Stimulated activated naive CD8-positive, alpha-beta T cell treated with anti-CD3 and anti-CD28 coated beads, Interleukin-15, Interleukin-2, amounts not matched to agents 100 ng/mL and 50 ng/mL, for 24 hours (primary cell): ENCODE results near the gene RFXAP.
"Not testable (repeated sequence)": the region's sequence is repeated elsewhere in the genome, so short reads cannot be mapped to it uniquely, and the experiment has no call there.

ENCODE experiments used
- H3K27ac Mint-ChIP-seq: one replicate; pipeline ENCODE4 v1.8.0; 2021; ENCODE audit warnings: mild to moderate bottlenecking, mixed read lengths
- H3K27me3 Mint-ChIP-seq: one replicate; pipeline ENCODE4 v1.8.0; 2021; ENCODE audit warnings: mixed read lengths
- H3K36me3 Mint-ChIP-seq: one replicate; pipeline ENCODE4 v1.8.0; 2021; ENCODE audit warnings: low read depth, mixed read lengths
- H3K4me1 Mint-ChIP-seq: one replicate; pipeline ENCODE4 v1.8.0; 2021; ENCODE audit warnings: low read depth, mixed read lengths
- H3K4me3 Mint-ChIP-seq: one replicate; pipeline ENCODE4 v1.8.0; 2021; ENCODE audit warnings: mild to moderate bottlenecking, mixed read lengths
- H3K9me3 Mint-ChIP-seq: one replicate; pipeline ENCODE4 v1.8.0; 2021; ENCODE audit warnings: mixed read lengths

RFXAP gene, protein sequence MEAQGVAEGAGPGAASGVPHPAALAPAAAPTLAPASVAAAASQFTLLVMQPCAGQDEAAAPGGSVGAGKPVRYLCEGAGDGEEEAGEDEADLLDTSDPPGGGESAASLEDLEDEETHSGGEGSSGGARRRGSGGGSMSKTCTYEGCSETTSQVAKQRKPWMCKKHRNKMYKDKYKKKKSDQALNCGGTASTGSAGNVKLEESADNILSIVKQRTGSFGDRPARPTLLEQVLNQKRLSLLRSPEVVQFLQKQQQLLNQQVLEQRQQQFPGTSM

GRCh38 chr13:36818804-36819738 lies at the start of gene RFXAP:
TSS of gene RFXAP (plus strand) at chr13:36819222. CDS start at chr13:36819358, 136 bp downstream.
- peaks cover 11% of the 10 kb centered on the region for H3K27me3 Mint-ChIP-seq
- no peaks in the 10 kb centered on the region for H3K9me3 Mint-ChIP-seq
- peaks cover 52% of the 10 kb centered on the region for H3K4me1 Mint-ChIP-seq
- H3K4me3 Mint-ChIP-seq: peak within 1 kb of the TSS; percentile 95
- peak within 1 kb of the TSS; percentile 92 for H3K27ac Mint-ChIP-seq
- H3K36me3 Mint-ChIP-seq: no peaks in the 10 kb centered on the region

GRCh38 chr13:36769545-36769944 lies 49.5 kb upstream of the RFXAP start:
- no peak overlapping the region for H3K27ac Mint-ChIP-seq
- H3K9me3 Mint-ChIP-seq: peaks cover 14% of the 10 kb centered on the region

GRCh38 chr13:36770741-36771140 lies 48.3 kb upstream of the RFXAP start:
- Mint-ChIP-seq H3K36me3 (no peaks in the 10 kb centered on the region), H3K27ac (no peak overlapping the region), H3K27me3 (peaks cover 42% of the 10 kb centered on the region), H3K4me3 (no peak overlapping the region), H3K9me3 (peaks cover 14% of the 10 kb centered on the region), H3K4me1 (no peaks in the 10 kb centered on the region)

More at GRCh38 chr13:36769545-36769944, 49.5 kb upstream of the RFXAP start:
- no peaks in the 10 kb centered on the region for H3K36me3 Mint-ChIP-seq
- H3K27me3 Mint-ChIP-seq: peaks cover 39% of the 10 kb centered on the region
- H3K4me1 Mint-ChIP-seq: no peaks in the 10 kb centered on the region
- H3K4me3 Mint-ChIP-seq: no peak overlapping the region

GRCh38 chr13:36772853-36773252 lies 46.2 kb upstream of the RFXAP start:
- no peak overlapping the region for H3K4me3 Mint-ChIP-seq
- peaks cover 42% of the 10 kb centered on the region for H3K27me3 Mint-ChIP-seq
- no peaks in the 10 kb centered on the region for H3K9me3 Mint-ChIP-seq
- no peaks in the 10 kb centered on the region for H3K36me3 Mint-ChIP-seq
- H3K27ac Mint-ChIP-seq: no peak overlapping the region
- no peaks in the 10 kb centered on the region for H3K4me1 Mint-ChIP-seq

GRCh38 chr13:36774931-36775330 lies 44.1 kb upstream of the RFXAP start:
- H3K9me3 Mint-ChIP-seq: no peaks in the 10 kb centered on the region
- no peaks in the 10 kb centered on the region for H3K4me1 Mint-ChIP-seq
- no peak overlapping the region for H3K4me3 Mint-ChIP-seq
- no peaks in the 10 kb centered on the region for H3K36me3 Mint-ChIP-seq
- H3K27ac Mint-ChIP-seq: no peak overlapping the region
- H3K27me3 Mint-ChIP-seq: peaks cover 41% of the 10 kb centered on the region

DNA sequence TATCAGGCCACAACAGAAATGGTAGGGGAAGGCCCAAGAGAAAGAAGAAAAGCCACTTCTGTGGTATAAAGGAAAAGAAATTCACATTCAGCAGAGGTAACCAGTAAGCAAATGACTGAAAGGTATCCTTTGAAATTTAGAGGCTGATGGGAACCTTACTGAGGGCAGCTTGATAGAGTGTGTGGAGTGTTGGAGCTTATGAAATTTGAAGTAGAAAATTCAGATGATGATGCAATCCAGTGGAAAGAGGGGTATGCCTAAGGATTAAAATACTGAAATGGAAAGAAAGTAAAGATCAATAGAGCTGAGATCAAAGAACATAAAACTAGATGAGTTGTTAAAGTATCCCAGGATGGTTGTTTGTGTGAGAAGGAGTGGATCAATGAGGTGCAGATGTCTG lies 42.8 kb upstream of the RFXAP start:
- Mint-ChIP-seq H3K4me1 (no peaks in the 10 kb centered on the region), H3K27me3 (peaks cover 41% of the 10 kb centered on the region), H3K4me3 (no peak overlapping the region), H3K36me3 (no peaks in the 10 kb centered on the region), H3K9me3 (no peaks in the 10 kb centered on the region), H3K27ac (no peak overlapping the region)

DNA sequence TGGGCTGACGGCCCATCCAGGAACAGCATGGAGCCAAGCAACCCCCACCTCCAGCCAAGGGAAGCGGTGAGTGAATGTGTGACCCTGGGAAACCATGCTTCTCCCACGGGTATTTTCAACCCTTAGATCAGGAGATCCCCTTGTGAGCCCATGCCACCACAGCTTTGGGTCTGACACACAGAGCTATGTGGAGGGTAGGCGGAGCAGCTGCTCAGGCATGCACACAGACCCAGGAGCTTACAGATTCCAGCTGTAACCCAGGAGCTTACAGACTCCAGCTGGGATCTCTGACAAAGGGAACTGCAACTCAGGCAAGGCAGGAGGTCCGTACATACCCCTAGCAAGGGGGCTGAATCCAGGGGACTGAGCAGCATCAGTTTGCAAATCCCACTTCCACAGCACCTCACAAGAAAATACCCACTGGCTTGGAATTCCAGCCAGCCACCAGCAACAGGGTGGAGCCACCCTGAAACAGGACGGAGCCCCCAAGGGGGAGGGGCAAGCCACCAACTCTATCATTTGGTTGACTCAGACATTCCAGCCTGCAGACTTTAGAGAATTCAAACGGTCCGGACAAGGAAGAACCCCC lies 40.8 kb upstream of the RFXAP start:
- Mint-ChIP-seq H3K4me3 (no peak overlapping the region), H3K4me1 (no peaks in the 10 kb centered on the region), H3K27me3 (peaks cover 31% of the 10 kb centered on the region), H3K36me3 (no peaks in the 10 kb centered on the region), H3K9me3 (no peaks in the 10 kb centered on the region), H3K27ac (no peak overlapping the region)

- peaks cover 13% of the 10 kb centered on the region for H3K27me3 Mint-ChIP-seq
- no peak overlapping the region for H3K4me3 Mint-ChIP-seq
- no peaks in the 10 kb centered on the region for H3K36me3 Mint-ChIP-seq
- no peaks in the 10 kb centered on the region for H3K4me1 Mint-ChIP-seq
- no peaks in the 10 kb centered on the region for H3K9me3 Mint-ChIP-seq
- no peak overlapping the region for H3K27ac Mint-ChIP-seq
Measured at GRCh38 chr13:36783890-36784289, 35.1 kb upstream of the RFXAP start.

DNA sequence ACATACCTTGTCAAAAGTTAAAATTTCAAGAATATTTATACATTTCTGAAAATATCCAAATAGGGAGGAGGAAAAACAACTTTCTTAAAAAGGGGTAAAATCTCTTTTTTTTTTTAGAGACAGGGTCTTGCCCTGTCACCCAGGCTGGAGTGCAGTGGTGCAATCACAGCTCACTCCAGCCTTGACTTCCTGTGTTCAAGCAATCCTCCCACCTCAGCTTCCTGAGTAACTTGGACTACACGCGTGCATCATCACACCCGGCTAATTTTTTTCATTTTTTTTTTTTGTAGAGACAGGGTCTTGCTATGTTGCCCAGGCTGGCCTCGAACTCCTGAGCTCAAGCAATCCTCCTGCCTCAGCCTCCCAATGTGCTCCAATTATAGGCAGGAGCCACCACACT lies 32.8 kb upstream of the RFXAP start:
- not testable (repeated sequence) for H3K27me3 Mint-ChIP-seq, H3K9me3 Mint-ChIP-seq, H3K4me1 Mint-ChIP-seq, H3K4me3 Mint-ChIP-seq, H3K36me3 Mint-ChIP-seq, H3K27ac Mint-ChIP-seq

- Mint-ChIP-seq H3K36me3 (no peaks in the 10 kb centered on the region), H3K4me3 (no peak overlapping the region), H3K4me1 (no peaks in the 10 kb centered on the region), H3K9me3 (no peaks in the 10 kb centered on the region), H3K27ac (no peak overlapping the region), H3K27me3 (peaks cover 10% of the 10 kb centered on the region)
Measured at GRCh38 chr13:36787181-36787580, 31.8 kb upstream of the RFXAP start.

DNA sequence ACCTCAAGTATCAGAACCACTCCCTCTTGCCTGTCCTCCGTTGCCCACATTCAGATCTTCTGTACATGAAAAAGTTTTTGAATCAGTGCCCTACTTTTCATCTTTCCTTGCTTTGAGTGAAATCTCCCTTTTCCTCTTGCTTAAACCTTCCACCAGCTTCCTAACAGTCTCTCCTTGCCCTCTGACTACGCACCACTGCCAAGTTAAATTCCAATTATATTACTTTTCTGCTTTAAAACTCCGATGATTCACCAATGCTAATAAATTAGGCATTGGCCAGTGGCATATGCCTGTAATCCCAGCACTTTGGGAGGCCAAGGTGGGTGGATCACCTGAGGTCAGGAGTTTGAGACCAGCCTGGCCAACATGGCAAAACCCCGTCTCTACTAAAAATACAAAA lies 30.7 kb upstream of the RFXAP start:
- Mint-ChIP-seq H3K9me3 (no peaks in the 10 kb centered on the region), H3K4me1 (no peaks in the 10 kb centered on the region), H3K36me3 (no peaks in the 10 kb centered on the region), H3K27me3 (peaks cover 10% of the 10 kb centered on the region), H3K4me3 (no peak overlapping the region), H3K27ac (no peak overlapping the region)

DNA sequence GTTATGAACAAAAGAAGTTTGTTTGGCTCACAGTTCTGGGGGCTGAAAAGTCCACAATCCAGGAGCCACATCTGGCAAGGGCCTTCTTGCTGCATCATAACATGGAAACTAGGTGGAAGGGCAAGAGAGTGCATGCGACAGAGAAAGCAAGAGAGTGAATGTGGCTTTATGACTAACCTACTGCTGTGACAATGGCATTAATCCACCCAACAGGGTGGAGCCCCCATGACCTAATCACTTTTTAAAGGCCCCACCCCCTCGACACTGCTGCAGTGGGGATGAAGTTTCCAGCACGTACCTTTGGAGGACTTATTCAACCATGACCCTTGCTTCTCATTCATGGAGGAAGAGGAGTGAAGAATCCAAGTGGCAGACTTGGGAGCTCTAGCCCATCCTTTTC lies 30.0 kb upstream of the RFXAP start:
- H3K36me3 Mint-ChIP-seq: no peaks in the 10 kb centered on the region
- H3K27me3 Mint-ChIP-seq: peaks cover 10% of the 10 kb centered on the region
- H3K27ac Mint-ChIP-seq: no peak overlapping the region
- no peaks in the 10 kb centered on the region for H3K9me3 Mint-ChIP-seq
- H3K4me3 Mint-ChIP-seq: no peak overlapping the region
- no peaks in the 10 kb centered on the region for H3K4me1 Mint-ChIP-seq

GRCh38 chr13:36789730-36790129 lies 29.3 kb upstream of the RFXAP start:
- Mint-ChIP-seq H3K27me3 (peaks cover 15% of the 10 kb centered on the region), H3K27ac (no peak overlapping the region)

DNA sequence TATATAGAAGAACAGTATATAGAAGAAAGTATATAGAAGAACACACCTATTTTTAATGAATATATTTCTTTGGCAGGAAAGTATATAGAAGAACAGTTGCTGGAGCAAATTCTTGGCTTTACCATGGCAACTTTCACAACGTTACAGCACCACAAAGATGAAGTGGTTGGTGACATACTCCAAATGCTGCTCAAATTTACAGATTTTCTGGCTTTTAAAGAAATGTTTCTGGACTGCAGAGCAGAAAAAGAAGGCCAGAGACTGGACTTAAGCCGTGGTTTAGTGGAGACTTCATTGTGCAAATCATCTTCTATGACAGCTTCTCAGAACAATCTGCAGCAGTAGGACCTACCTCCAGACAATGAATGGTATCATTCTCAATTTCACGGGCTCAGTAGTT lies 24.3 kb upstream of the RFXAP start:
- Mint-ChIP-seq H3K4me3 (no peak overlapping the region), H3K4me1 (no peaks in the 10 kb centered on the region), H3K36me3 (no peaks in the 10 kb centered on the region), H3K27me3 (peaks cover 16% of the 10 kb centered on the region), H3K27ac (no peak overlapping the region), H3K9me3 (no peaks in the 10 kb centered on the region)

More at GRCh38 chr13:36789730-36790129, 29.3 kb upstream of the RFXAP start:
- no peaks in the 10 kb centered on the region for H3K9me3 Mint-ChIP-seq
- H3K36me3 Mint-ChIP-seq: no peaks in the 10 kb centered on the region
- no peak overlapping the region for H3K4me3 Mint-ChIP-seq
- H3K4me1 Mint-ChIP-seq: no peaks in the 10 kb centered on the region

- H3K27me3 Mint-ChIP-seq: peaks cover 17% of the 10 kb centered on the region
- no peaks in the 10 kb centered on the region for H3K4me1 Mint-ChIP-seq
- no peaks in the 10 kb centered on the region for H3K36me3 Mint-ChIP-seq
- no peak overlapping the region for H3K4me3 Mint-ChIP-seq
- H3K9me3 Mint-ChIP-seq: no peaks in the 10 kb centered on the region
- no peak overlapping the region for H3K27ac Mint-ChIP-seq
Measured at GRCh38 chr13:36795463-36795862, 23.6 kb upstream of the RFXAP start.
